HG03342 (cell line): ENCODE data around the gene SFTA2.

Source experiments
- ATAC-seq: cut with Tn5 transposase; IDR thresholded peaks from one replicate; pipeline ENCODE4 v1.9.1; 2021; ENCODE audit warnings: mild to moderate bottlenecking, moderate library complexity; ENCODE audit not compliant: unreplicated experiment

Gene SFTA2

DNA sequence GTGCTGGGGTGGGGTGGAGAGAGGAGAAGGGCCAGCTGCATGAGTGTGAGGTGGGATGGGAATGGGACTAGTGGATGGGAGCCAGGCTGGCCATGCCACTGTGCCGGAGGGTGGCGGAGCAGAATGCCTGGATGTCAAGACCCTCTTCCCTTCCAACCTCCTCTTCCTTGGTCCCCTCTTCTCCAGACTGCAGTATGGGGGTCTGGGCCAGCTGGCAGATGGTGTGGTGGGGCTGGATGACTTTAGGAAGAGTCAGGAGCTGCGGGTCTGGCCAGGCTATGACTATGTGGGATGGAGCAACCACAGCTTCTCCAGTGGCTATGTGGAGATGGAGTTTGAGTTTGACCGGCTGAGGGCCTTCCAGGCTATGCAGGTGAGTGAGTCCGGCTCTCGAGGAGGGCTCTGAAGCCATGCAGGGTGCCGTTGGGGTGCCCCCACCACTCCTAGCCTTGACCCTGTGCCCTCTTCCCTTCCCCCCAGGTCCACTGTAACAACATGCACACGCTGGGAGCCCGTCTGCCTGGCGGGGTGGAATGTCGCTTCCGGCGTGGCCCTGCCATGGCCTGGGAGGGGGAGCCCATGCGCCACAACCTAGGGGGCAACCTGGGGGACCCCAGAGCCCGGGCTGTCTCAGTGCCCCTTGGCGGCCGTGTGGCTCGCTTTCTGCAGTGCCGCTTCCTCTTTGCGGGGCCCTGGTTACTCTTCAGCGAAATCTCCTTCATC is 40.0 kb downstream of the SFTA2 start:
- ATAC-seq = no peak

DNA sequence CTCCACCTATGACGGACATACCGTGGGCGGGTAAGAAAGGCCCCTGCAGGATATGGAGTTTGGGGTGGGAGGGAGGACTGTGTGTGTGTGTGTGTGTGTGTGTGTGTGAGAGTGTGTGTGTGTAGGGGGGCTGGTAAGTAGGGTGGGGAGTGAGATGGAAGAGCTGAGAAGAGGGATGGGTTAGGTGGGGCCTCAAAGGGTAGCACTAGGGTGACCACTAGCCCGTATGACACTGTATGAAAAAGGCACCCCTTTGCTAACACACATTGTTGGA is 40.6 kb downstream of the SFTA2 start:
- no peak for ATAC-seq

DNA sequence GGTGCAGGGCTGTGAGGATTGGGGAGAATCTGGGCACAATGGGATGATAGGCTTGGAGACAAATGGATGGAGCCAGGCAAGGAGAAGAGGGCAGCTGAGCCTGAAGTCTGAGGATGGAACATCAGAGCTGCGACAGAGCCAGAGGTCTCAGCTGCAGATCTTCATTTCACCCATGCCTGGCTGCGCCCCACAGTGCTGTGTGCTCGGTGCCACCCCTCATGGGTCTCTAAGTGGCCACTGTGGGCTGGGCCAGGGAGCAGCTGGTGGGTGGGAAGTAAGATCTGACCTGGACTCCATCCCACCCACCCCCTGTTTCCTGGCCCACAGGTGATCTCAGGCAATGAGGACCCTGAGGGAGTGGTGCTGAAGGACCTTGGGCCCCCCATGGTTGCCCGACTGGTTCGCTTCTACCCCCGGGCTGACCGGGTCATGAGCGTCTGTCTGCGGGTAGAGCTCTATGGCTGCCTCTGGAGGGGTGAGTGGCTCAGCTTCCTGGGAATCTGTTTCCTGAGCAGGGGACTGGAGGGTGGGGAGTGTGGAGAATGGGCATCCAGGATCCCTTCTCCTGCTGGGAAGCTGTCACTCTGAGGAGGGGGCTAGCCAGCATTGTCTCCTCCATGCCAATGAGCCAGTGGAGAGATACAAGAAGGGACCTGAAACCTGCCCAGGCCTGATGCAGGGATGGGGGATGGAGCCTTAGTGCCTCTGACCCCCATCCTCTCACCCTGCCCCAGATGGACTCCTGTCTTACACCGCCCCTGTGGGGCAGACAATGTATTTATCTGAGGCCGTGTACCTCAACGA is 41.1 kb downstream of the SFTA2 start:
- no peak for ATAC-seq

DNA sequence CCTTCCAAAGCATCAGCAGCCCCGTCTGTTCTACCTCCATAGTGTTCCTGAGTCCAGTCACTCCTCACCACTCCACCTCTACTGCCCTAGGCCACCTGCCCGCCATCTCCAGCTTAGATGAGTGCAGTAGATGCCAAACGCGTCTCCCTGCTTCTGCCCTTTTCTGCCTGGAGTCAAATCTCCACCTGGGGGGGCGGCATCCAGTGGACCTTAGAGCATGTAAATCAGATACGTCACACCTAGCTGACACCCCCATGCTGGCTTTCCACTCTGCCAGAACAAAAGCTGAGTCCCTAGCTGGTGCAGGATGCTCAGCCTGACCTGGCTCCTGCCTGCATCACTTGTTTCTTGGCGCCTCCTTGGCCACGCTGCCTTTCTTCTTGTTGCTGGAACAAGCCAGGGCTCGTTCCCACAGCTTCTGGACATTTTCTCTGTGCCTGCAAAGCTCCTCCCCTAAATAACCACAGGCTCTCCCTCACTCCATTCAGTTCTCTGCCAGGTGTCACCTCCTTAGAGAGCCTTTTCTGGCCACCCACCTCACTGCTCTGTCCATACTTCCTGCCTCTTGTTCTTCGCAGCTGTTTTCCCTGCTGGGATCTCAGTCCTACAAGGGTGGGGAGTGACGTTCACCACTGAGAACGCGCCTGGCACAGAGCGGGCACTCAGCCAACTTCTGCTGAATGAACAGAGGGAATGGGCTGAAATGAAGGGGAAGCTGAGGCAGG is 41.9 kb downstream of the SFTA2 start:
- ATAC-seq = no peak

DNA sequence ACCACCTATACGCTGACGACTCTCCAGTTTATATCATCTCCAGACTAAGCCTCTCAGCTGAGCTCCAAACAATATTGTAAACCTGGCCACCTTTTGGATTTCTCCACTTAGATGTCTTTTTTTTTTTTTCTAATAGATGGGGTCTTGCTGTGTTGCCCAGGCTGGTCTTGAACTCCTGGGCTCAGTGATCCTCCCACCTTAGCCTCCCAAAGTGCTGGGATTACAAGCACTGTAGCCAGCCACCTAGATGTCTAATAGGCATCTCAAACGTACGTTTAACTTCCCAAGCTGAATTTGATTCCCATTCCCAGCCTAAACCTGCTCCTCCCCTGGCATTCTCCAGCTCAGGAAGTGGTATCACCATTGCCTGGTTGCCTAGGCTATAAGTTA is 42.5 kb downstream of the SFTA2 start:
- ATAC-seq = no peak

DNA sequence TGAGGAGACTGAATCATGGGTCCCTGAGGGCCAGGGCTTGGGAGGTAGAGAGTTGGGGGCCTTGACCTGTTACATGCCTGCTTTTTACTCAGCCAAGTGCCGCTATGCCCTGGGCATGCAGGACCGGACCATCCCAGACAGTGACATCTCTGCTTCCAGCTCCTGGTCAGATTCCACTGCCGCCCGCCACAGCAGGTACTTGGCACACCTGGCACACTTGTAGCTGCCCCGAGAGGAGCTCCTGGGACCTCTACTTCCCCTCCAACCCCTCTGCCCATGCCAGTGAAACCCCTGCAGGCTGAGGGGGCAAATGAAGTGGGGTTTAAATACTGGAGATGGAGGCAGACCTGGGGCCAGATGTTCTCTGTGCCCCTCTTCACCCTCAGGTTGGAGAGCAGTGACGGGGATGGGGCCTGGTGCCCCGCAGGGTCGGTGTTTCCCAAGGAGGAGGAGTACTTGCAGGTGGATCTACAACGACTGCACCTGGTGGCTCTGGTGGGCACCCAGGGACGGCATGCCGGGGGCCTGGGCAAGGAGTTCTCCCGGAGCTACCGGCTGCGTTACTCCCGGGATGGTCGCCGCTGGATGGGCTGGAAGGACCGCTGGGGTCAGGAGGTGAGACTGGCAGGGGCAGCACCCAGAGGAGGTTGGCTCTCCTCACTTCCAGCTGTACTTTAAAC is 43.0 kb downstream of the SFTA2 start:
- no peak for ATAC-seq

DNA sequence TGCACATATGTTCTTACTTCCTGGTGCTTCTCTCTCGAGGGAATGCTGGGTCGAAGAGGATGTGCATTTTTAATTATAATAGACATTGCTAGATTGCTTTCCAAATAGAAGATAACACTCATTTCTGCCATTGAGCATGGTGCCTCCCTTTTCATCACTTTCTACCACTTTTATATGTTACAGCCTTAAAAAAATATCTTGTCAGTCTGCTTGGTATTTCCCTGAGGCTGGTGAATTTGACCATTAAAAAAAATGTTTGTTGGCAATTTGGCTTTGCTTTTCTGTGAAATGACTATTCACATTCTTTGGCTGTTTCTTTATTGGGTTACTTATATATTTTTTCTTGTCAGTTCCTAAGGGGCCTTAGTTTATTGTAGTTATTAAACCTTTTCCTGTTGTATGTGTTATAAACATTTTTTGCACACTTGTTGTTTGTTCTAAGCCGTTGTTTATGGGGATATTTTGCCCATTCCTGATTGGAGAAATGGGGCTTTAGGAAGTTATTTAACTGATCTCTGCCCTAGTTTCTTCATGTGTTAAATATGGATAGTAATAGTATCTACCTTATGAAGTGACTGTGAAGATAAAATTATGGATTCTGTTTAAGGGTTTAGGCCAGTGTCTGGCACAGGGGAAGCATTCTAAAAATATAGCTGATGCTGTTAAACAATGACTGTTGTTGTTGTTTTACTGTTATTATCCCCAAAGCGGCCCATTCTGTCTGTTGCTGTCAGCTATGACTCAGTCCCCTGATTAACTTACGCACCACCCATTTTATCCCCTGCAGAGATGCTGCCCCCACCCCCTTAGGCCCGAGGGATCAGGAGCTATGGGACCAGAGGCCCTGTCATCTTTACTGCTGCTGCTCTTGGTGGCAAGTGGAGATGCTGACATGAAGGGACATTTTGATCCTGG is 43.8 kb downstream of the SFTA2 start:
- ATAC-seq = no peak

DNA sequence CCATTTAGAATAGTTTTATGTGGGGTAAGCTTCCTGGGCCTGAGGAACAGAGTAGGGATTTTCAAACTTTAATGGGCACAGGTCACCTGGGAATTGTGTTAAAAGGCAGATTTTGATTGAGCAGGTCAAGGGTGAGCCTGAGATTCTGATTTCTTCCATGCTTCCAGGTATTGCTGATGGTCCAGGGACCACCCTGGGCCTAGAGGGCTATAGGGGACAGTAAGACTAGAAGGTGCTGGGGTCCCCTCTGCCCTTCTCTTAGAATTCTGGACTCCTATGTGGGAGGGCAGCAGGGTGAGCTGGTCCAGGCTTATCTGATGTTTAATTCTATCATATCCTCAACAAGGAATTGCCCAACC is 45.1 kb downstream of the SFTA2 start:
- no peak for ATAC-seq

DNA sequence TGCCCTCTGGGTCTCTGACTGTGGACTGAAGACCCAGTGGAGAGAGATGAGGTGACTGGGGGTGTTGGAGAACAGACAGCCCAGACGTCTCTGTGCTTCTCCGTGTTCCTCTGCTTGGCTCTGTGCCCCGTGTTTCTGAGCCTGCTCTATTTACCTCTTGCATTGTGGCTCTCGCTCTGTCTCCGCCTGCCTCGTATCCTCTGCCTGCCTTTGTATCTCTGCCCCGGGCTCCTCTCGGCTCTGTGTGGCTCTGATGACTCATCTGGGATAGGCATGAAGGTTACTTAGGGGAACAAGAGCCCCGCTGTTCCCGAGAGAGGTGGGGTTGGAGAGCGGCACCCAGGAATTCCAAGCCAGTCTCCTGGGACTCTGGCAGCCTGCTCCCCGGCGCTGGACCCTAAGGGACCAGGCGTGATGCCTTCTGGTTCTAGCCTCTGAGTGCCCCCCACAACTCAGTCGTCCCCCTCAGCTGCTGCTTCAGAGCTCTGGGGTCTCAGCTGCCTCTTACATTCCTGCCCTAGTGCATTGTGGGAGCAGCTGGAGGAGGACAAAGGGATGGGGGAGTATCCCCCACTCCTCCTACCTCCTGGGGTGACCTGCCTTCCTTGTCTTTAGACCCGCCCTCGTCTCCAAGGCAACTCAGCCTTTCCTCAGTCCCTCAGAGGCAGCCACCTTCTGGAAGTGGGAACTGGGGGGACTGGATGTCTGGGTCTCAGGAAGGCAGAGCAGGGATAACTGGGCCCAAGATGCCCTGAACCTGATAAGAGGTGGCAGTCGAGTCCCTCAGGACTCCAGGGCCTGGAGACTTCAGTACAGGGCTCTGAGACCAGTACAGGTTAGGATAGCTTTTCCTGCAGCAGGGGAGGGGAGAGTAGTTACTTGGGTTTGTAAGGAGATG is 45.7 kb downstream of the SFTA2 start:
- no peak for ATAC-seq

DNA sequence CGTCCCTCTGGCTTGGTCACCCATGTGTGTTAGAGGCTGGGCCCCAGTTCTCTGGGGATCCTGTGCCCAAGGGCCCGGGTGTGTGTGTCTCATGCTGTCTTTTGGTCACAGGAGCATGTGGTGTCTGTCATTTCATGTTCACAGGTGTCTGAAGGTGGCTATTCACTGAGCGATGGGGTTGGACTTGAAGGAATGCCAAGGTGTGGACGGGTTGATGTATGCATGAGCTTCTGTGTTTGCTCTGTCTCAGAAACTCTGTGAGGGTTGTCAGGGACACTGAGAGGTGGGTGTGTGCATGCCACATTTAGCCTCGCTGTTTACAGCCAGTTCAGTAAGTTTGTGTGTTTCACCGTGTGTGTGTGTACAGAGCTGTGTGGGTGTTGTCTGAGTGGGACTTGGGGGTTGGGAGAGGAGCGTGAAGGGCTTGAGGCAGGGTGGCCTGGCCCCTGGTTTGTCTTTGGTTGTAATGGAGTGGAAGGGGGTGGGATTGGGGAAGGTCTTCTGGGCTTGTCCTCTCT is 46.4 kb downstream of the SFTA2 start:
- ATAC-seq = no peak

DNA sequence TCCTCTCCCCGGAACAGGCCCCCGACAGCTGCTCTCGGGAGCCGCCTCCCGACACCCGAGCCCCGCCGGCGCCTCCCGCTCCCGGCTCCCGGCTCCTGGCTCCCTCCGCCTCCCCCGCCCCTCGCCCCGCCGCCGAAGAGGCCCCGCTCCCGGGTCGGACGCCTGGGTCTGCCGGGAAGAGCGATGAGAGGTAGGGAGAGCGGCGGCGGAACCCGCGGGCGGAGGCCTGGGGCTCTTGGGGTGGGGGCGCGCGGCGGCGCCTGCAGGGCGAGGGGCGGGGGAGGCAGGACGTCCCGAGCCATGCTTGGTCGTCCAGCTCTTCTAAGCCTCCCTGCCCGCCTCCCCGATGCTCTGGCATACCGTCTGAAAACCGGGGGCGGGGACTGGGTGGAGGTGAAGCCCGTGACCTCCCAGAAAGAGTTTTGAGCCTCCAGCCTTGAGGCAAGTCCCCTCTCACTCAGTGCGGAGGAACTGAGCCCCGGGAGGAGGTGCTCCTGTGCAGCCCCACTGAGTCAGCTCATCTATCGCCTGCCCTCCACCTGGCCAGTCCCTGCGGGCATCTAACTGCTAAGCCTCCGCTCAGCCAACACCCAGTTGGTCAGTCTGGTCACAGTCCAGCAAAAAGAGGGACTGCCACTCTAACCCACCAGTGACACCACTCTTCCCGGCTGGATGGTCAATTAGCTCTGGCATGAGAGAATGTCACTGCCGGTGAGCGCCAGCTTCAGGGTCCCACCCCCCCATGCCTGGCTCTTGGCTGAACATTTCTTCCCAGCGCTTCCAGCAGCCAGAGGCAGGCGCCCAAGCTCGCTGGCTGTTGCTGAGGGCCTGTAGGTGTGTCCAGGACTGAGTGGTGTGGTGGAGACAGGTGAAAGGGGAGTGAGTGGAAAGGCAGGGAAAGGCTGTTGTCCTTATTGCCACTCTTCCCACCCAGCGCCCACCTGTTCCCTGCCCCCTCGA is 47.2 kb downstream of the SFTA2 start:
- no peak for ATAC-seq

DNA sequence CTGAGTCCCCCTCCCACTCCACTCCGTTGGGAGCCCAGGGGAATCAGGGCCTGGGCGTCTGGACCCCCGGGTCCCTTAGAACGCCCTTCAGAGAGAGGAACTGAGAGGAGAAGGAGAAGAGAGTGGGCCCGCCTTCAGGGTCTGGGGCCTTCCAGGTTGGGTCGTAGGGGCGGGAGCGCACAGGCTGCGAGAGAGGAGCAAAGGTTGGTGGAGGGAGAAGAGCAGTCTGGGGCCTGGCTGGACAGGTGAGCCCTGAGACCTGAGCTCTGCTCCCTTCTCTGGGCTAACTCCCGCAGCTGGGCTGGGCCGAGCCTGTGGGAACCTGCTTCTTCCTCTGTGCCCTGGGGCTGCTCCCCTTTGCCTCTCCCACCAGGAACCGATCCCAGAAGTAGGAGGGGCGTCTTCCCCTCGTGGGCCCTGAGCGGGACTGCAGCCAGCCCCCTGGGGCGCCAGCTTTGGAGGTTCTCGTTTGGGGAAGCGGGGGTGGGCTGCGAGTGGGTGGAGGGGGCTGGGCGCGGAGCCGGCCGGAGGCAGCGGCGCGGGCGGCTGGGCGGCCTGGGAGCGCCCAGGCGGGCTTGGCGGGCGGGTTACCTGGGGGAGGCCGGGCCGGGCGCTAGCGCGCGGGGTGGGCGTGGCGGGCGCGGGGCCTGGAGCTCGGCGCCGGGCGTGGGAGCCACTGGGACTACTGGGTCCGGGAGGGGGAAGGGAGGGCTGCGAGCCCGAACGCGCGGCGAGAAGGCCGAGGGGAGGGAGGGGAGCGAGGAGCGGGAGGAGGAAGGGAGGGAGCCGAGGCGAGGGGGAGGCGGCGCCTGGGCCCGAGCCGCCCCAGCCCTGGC is 48.1 kb downstream of the SFTA2 start, which contains the start of gene DDR1:
TSS of gene DDR1 (plus strand) at position 835 of the 836 bp plus-strand sequence. CDS start 4,211 bp downstream, outside the sequence.
- ATAC-seq = no peak

DNA sequence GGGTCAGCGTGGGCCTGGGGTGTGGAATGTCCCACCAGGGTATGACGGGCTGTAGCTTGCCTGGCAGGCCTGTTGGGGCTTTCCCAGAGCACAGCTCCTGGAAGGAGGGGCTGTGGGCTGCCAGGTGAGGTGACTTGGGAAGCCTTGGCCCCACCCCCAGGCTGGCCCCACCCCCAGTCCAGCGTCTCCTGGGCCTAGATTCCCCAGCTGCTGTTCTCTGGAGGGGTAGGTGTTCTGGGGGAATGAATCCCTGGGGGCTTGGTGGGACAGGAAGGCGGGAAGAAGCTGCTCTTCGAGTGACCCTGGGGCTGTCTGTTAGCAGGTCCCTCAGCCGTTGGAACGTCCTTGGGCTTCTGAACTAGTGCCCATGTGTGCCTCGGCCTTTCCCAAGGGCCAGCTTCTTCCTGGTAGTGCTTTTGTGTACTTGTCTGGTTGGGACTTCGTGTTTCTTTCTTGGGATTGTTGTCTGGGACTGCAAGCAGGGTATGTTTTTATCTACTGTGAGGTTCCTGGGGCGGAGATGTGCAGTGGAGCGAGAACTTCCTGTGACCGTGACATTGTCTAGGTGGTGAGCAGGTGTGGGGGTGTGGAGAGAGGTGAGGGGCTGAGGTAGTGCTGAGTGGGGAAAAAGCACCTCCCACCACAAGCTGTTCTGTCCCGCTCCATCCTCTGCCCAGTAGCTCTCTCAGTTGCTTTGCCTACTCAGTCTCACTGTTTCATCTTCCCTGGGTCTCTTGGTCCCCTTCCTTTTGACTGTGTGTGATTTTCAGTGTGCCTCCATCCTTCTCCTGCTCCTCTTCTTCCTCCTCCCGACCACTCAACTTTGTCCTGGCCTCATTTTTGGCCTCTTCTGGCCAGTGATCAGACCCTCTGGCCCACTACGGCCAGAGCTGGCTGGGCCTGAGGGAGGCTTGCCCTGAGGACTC is 48.9 kb downstream of the SFTA2 start:
- ATAC-seq = no peak

DNA sequence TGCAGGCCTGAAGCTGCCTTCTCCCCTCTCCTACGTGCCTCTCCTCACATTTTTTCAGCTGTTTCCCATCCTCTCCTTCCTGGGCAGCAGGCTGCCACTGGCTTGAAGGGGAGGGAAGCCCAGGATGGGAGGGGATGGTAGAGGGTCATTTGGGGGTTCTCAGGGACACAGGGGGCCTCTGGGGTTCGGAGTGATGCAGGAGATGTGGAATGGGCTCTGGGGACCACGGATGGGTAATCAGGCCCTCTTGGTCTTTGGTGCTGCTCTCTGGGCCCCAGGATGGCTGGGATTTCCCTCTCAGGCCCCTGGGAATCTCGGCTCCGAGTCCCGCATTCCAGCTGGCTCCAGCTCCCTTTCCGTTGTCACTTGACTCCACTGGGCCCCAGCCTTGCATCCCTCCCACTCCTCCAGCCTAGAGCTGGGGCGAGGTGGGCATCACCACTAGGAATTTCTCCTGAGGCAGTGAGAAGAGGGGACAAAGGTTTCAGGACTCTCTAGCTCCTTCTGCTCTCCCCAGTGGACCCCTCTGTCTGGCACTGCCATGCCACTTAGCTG is 49.7 kb downstream of the SFTA2 start:
- no peak for ATAC-seq

DNA sequence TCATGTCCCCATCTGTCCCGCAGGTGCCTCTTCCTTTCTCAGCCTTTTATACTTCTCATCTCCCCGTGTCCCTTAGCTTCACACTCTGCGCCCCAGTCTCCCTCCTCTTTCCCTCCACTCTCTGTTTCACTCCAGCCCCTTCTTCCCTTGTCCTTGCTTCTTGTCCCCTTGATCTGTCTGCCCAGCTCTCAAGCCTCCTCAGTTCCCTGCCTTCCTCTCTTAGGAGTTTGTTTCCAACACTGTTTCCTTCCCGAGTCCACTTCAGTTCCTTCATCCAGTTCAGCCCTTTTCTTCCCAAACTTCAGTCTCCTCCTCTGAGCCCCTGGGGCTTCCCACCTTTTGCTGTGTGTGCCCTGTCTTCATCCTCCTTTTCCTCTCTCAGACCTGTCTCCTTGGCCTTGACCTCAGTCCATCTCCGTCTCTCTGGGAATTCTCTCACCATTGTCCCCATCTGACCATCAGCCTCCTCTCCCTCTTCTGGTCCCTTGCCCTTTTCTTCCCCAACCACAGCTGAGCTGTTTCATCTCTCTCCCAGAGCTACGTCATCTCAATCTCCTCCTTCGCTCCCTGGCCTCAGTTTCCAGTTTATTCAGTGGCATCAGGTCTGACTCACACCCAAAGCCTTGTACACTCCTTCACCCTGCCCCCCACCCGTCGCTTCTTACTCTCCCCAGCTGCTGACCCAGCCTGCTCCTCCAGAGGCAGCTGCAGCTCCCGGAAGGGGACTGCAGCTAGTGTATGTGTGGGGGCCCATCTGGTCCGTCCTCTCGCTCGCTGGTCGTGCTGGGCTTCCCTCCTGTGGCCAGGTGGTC is 50.4 kb downstream of the SFTA2 start:
- ATAC-seq = no peak
